ENCODE measurements around the gene GOLGA6A. TPM values are rescaled to one million over a fixed set of nuclear protein-coding genes. Genes with fewer than 3 reads are reported as not detected.
"Not testable (repeated sequence)": the region's sequence is repeated elsewhere in the genome, so short reads cannot be mapped to it uniquely, and the experiment has no call there.

The GOLGA6A gene
- total and polyA plus RNA-seq, 9 of the 15 experiments (the other 6 are each of a cell fraction or from before 2014, with no cell fraction given): not detected

GRCh38 chr15:74059050-74059833 lies 23.1 kb downstream of the GOLGA6A start:
- H3K9me1 ChIP-seq (ENCODE audit: control insufficient read depth, insufficient read depth, low read length); H3K9me3 ChIP-seq (replicated peaks; ENCODE audit: control insufficient read depth, insufficient read depth, low read depth, low read length); H3K4me1 ChIP-seq (replicated peaks in 1 of 2; ENCODE audit: control insufficient read depth in 2 of 2, insufficient read depth in 2 of 2, low read length in 2 of 2); H4K20me1 ChIP-seq (replicated peaks; ENCODE audit: control insufficient read depth, insufficient read depth, low read length); H3K4me2 ChIP-seq (ENCODE audit: insufficient read depth, low read length); H3K36me3 ChIP-seq (ENCODE audit: control insufficient read depth, insufficient read depth, low read length); H3K9ac ChIP-seq (ENCODE audit: insufficient read depth in 1 of 2, low read depth in 2 of 2, low read length in 2 of 2); H3K79me2 ChIP-seq (ENCODE audit: control insufficient read depth, insufficient read depth, low read length); BruUV-seq (replicated peaks); intact Hi-C loops (cut with micrococcal nuclease); ATAC-seq; FAIRE-seq; H3K27ac ChIP-seq (ENCODE audit: extremely low read depth, low read depth, low read length); H2AFZ ChIP-seq (ENCODE audit: low read depth, low read length); H3K4me3 ChIP-seq; DNase-seq (ENCODE audit: extremely low read depth in 1 of 4, low spot score in 3 of 4); H3K27me3 ChIP-seq (ENCODE audit: control insufficient read depth in 2 of 2, insufficient read depth in 2 of 2, low read length in 2 of 2): not testable (repeated sequence)
- in situ Hi-C loops (cut with MboI): loop anchor here (5.0 to 25.0 kb wide), 3 partner anchors 66 to 1397 kb away; partner anchors contain the start of gene GOLGA6B
- WGBS (ENCODE audit: insufficient coverage, low coverage, missing lambda C conversion rate): 0% methylated on average over 5 of the region's 6 CpGs
- POLR2A ChIA-PET: interaction anchor here (0.6 to 1.0 kb wide), 2 partner anchors 9 to 72 kb away, joined by 3 to 4 read pairs; no protein-coding TSS in a partner anchor
- CTCF ChIA-PET (ENCODE audit: low intra/inter-chr PET ratio): interaction anchor here (0.6 kb wide), 1 partner anchor 378 kb away, joined by 3 read pairs; no protein-coding TSS in a partner anchor
- TF ChIP-seq CBFA2T2 (conservative IDR thresholded peaks at IDR 0.05): 0 out of 2 replicates have a peak, but pooled peaks have one; percentile 7

GRCh38 chr15:74056330-74056729 lies 26.0 kb downstream of the GOLGA6A start:
- DNase-seq (ENCODE audit: extremely low read depth in 1 of 4, low spot score in 3 of 4); H2AFZ ChIP-seq (ENCODE audit: low read depth, low read length); H3K36me3 ChIP-seq (ENCODE audit: control insufficient read depth, insufficient read depth, low read length); ATAC-seq; H3K4me1 ChIP-seq (replicated peaks in 1 of 2; ENCODE audit: control insufficient read depth in 2 of 2, insufficient read depth in 2 of 2, low read length in 2 of 2); H3K9me3 ChIP-seq (replicated peaks; ENCODE audit: control insufficient read depth, insufficient read depth, low read depth, low read length); POLR2A ChIA-PET; CTCF ChIA-PET (ENCODE audit: low intra/inter-chr PET ratio); H3K79me2 ChIP-seq (ENCODE audit: control insufficient read depth, insufficient read depth, low read length); BruUV-seq (replicated peaks); H3K4me3 ChIP-seq; H4K20me1 ChIP-seq (replicated peaks; ENCODE audit: control insufficient read depth, insufficient read depth, low read length); H3K9ac ChIP-seq (ENCODE audit: insufficient read depth in 1 of 2, low read depth in 2 of 2, low read length in 2 of 2); H3K4me2 ChIP-seq (ENCODE audit: insufficient read depth, low read length); FAIRE-seq; H3K27me3 ChIP-seq (ENCODE audit: control insufficient read depth in 2 of 2, insufficient read depth in 2 of 2, low read length in 2 of 2); H3K27ac ChIP-seq (ENCODE audit: extremely low read depth, low read depth, low read length); H3K9me1 ChIP-seq (ENCODE audit: control insufficient read depth, insufficient read depth, low read length); intact Hi-C loops (cut with micrococcal nuclease): not testable (repeated sequence)
- 15% methylated on average over 5 of the region's 5 CpGs for WGBS (ENCODE audit: insufficient coverage, low coverage, missing lambda C conversion rate)
- in situ Hi-C loops (cut with MboI): loop anchor here (5.0 to 25.0 kb wide), 3 partner anchors 68 to 1394 kb away; partner anchors contain the start of gene GOLGA6B

Measured in K562 (cell line).